ENCODE measurements around the gene PHETA1. TPM values are rescaled to one million over a fixed set of nuclear protein-coding genes. Genes with fewer than 3 reads are reported as not detected.

The PHETA1 gene
- polyA plus RNA-seq, 3 donors = 3.4 to 15.3 (median 4.9) TPM

GRCh38 chr12:111318450-111318849 is 50.4 kb downstream of the PHETA1 start:
- Histone ChIP-seq H3K79me2 (ENCODE audit: insufficient read depth, low read length) (no peaks in the 10 kb centered on the region), H3K36me3 (replicated peaks in 1 of 2; ENCODE audit: control insufficient read depth in 1 of 2, insufficient read depth in 2 of 2, low read length in 2 of 2) (no peaks in the 10 kb centered on the region), H3K27ac (ENCODE audit: low read depth in 1 of 2, low read length in 2 of 2) (no peak overlapping the region), H4K20me1 (ENCODE audit: insufficient read depth, low read length) (no peaks in the 10 kb centered on the region), H3K9ac (ENCODE audit: insufficient read depth, low read length, poor library complexity, severe bottlenecking) (no peak overlapping the region), H3K4me2 (replicated peaks; ENCODE audit: extremely low read depth, low read length, poor library complexity, severe bottlenecking) (no peak overlapping the region), H2AFZ (ENCODE audit: insufficient read depth, low read depth, low read length, poor library complexity, severe bottlenecking) (no peak overlapping the region), H3K4me3 (replicated peaks in 1 of 3; ENCODE audit: low read depth in 2 of 3, low read length in 3 of 3) (no peak overlapping the region), H3K9me3 (replicated peaks in 1 of 2; ENCODE audit: control insufficient read depth in 1 of 2, insufficient read depth in 1 of 2, low read length in 2 of 2) (no peaks in the 10 kb centered on the region), H3K27me3 (ENCODE audit: control insufficient read depth in 2 of 2, insufficient read depth in 2 of 2, low read length in 2 of 2) (no peaks in the 10 kb centered on the region), H3K4me1 (ENCODE audit: control insufficient read depth in 1 of 2, insufficient read depth in 2 of 2, low read length in 2 of 2) (peaks cover 43% of the 10 kb centered on the region in 2 donors)
- H3K27me3 Mint-ChIP-seq (ENCODE audit: low read depth in 3 of 3) = peaks cover 0 to 5% (median 3%) of the 10 kb centered on the region in 3 donors
- WGBS (ENCODE audit: insufficient coverage) = 93% methylated on average over 4 of the region's 6 CpGs
- no peak for TF ChIP-seq CTCF (IDR thresholded peaks at IDR 0.05)
- H3K4me3 Mint-ChIP-seq = no peak overlapping the region
- peak overlapping the region in 1 of 7 donors; percentile 45 for H3K27ac Mint-ChIP-seq
- H3K4me1 Mint-ChIP-seq = peaks cover 49% of the 10 kb centered on the region
- DNase-seq = no peak
- H3K36me3 Mint-ChIP-seq = no peaks in the 10 kb centered on the region
- peaks cover 0 to 6% (median 0%) of the 10 kb centered on the region in 7 donors for H3K9me3 Mint-ChIP-seq
- intact Hi-C loops (cut with micrococcal nuclease) = loop anchor here in 1 of 2 donors (10.0 kb wide), 1 partner anchor 86 kb away; the partner anchor contains the start of gene SH2B3

GRCh38 chr12:111316671-111317070 is 52.2 kb downstream of the PHETA1 start:
- Histone ChIP-seq H2AFZ (ENCODE audit: insufficient read depth, low read depth, low read length, poor library complexity, severe bottlenecking) (no peak overlapping the region), H3K4me3 (replicated peaks in 1 of 3; ENCODE audit: low read depth in 2 of 3, low read length in 3 of 3) (no peak overlapping the region), H3K27me3 (ENCODE audit: control insufficient read depth in 2 of 2, insufficient read depth in 2 of 2, low read length in 2 of 2) (no peaks in the 10 kb centered on the region), H3K4me1 (ENCODE audit: control insufficient read depth in 1 of 2, insufficient read depth in 2 of 2, low read length in 2 of 2) (peaks cover 43 to 44% of the 10 kb centered on the region in 2 donors), H3K9me3 (replicated peaks in 1 of 2; ENCODE audit: control insufficient read depth in 1 of 2, insufficient read depth in 1 of 2, low read length in 2 of 2) (no peaks in the 10 kb centered on the region), H4K20me1 (ENCODE audit: insufficient read depth, low read length) (no peaks in the 10 kb centered on the region), H3K36me3 (replicated peaks in 1 of 2; ENCODE audit: control insufficient read depth in 1 of 2, insufficient read depth in 2 of 2, low read length in 2 of 2) (no peaks in the 10 kb centered on the region), H3K9ac (ENCODE audit: insufficient read depth, low read length, poor library complexity, severe bottlenecking) (no peak overlapping the region), H3K79me2 (ENCODE audit: insufficient read depth, low read length) (no peaks in the 10 kb centered on the region), H3K27ac (ENCODE audit: low read depth in 1 of 2, low read length in 2 of 2) (no peak overlapping the region), H3K4me2 (replicated peaks; ENCODE audit: extremely low read depth, low read length, poor library complexity, severe bottlenecking) (no peak overlapping the region)
- Mint-ChIP-seq H3K27ac (peak overlapping the region; percentile 50 to 85 (median 76)), H3K4me1 (peaks cover 52% of the 10 kb centered on the region), H3K4me3 (peak overlapping the region; percentile 51 to 67), H3K9me3 (peaks cover 0 to 6% (median 0%) of the 10 kb centered on the region in 7 donors), H3K27me3 (ENCODE audit: low read depth in 3 of 3) (peaks cover 0 to 5% (median 3%) of the 10 kb centered on the region in 3 donors), H3K36me3 (no peaks in the 10 kb centered on the region)
- peak in 2 of 3 donors; percentile 37 to 47 for DNase-seq
- no CpG with 5 or more reads among the region's 5 CpGs for WGBS (ENCODE audit: insufficient coverage)
- TF ChIP-seq CTCF (IDR thresholded peaks at IDR 0.05) = no peak
- intact Hi-C loops (cut with micrococcal nuclease) = loop anchor here in 1 of 2 donors (10.0 kb wide), 1 partner anchor 88 kb away; the partner anchor contains the start of gene SH2B3
